B cell (primary cell): ENCODE data around the gene YWHAG.

Experiments
- EZH2 ChIP-seq: IDR thresholded peaks from 2 replicates; pipeline ENCODE4 v1.6.1; 2012; ENCODE audit warnings: borderline replicate concordance, low read depth, mild to moderate bottlenecking, moderate library complexity, low read length; ENCODE audit not compliant: insufficient read depth, poor library complexity, severe bottlenecking
- TF ChIP-seq, protein P1 (sequence below): fragments of 200-600 bp; IDR thresholded peaks from one replicate; pipeline ENCODE4 v1.8.0; 2022; ENCODE audit warnings: antibody characterized with exemption, mild to moderate bottlenecking

DNA sequence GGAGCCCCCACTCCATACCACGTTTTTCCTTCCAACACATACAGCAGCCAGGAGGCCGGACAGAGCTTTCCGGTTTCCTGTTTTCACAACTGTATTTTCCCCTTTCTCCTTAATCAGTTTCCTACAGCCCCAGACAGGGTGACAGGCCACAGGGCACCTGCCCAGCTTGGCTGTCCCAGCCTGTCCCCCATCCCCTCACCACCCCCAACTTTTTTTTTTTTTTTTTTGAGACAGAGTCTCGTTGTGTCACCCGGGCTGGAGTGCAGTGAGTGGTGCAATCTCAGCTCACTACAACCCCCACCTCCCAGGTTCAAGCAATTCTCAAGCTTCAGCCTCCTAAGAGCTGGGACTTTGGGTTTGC lies 66.6 kb downstream of the YWHAG start:
- TF ChIP-seq EZH2, result no peak
- TF ChIP-seq, protein P1, sequence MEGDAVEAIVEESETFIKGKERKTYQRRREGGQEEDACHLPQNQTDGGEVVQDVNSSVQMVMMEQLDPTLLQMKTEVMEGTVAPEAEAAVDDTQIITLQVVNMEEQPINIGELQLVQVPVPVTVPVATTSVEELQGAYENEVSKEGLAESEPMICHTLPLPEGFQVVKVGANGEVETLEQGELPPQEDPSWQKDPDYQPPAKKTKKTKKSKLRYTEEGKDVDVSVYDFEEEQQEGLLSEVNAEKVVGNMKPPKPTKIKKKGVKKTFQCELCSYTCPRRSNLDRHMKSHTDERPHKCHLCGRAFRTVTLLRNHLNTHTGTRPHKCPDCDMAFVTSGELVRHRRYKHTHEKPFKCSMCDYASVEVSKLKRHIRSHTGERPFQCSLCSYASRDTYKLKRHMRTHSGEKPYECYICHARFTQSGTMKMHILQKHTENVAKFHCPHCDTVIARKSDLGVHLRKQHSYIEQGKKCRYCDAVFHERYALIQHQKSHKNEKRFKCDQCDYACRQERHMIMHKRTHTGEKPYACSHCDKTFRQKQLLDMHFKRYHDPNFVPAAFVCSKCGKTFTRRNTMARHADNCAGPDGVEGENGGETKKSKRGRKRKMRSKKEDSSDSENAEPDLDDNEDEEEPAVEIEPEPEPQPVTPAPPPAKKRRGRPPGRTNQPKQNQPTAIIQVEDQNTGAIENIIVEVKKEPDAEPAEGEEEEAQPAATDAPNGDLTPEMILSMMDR, result no peak
